ENCODE results near the gene ATP12A.
"Not testable (repeated sequence)": the region's sequence is repeated elsewhere in the genome, so short reads cannot be mapped to it uniquely, and the experiment has no call there.

The ATP12A gene

GRCh38 chr13:24724714-24725113 is 44.5 kb downstream of the ATP12A start:
- FAIRE-seq (no peak), DNase-seq (ENCODE audit: insufficient read length, low spot score) (no peak)

DNA sequence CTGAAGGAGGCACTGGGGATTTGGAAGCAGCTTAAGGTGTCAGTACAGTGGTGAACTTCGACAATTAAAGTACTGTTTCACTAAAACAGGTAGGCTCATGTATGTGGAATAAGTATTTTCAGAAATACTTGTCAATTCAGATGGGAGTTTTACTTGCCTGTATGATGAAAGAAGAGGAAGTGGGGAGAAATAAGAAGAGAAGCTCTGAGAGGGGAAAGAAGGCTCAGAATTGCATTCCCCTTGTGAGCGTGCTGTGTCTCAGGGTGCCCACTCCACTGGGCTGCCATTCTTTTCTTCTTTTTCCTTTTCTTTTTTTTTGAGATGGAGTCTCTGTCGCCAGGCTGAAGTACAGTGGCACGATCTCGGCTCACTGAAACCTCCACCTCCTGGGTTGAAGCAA is 45.2 kb downstream of the ATP12A start:
- no peak for FAIRE-seq
- no peak for DNase-seq (ENCODE audit: insufficient read length, low spot score)

DNA sequence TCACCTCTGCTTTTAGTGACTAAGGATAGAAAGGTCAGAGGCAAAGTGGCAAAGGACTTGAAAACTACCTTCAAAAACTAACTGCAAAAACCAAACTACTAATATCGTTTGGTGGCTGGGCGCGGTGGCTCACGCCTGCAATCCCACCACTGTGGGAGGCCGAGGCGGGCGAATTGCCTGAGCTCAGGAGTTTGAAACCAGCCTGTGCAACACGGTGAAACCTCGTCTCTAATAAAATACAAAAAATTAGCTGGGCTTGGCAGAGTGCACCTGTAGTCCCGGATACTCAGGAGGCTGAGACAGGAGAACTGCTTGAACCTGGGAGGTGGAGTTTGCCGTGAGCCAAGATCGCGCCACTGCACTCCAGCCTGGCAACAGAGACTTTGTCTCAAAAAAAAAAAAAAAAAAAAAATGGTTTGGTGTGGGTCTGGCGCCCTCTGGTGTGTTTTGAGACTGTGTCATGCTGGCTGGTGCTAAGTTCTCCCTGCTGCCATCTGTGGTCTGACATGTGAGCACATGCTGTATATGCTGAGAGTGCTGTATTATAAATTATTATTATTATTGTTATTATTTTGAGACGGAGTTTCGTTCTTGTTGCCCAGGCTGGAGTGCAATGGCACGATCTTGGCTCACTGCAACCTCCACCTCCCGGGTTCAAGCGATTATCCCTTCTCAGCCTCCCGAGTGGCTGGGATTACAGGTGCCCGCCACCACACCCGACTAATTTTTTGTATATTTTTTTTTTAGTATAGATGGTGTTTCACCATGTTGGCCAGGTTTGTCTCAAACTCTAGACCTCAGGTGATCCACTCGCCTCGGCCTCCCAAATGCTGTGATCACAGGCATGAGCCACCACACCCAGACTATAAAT is 47.8 kb downstream of the ATP12A start:
- FAIRE-seq (no peak), DNase-seq (ENCODE audit: insufficient read length, low spot score) (peak; percentile 54)

DNA sequence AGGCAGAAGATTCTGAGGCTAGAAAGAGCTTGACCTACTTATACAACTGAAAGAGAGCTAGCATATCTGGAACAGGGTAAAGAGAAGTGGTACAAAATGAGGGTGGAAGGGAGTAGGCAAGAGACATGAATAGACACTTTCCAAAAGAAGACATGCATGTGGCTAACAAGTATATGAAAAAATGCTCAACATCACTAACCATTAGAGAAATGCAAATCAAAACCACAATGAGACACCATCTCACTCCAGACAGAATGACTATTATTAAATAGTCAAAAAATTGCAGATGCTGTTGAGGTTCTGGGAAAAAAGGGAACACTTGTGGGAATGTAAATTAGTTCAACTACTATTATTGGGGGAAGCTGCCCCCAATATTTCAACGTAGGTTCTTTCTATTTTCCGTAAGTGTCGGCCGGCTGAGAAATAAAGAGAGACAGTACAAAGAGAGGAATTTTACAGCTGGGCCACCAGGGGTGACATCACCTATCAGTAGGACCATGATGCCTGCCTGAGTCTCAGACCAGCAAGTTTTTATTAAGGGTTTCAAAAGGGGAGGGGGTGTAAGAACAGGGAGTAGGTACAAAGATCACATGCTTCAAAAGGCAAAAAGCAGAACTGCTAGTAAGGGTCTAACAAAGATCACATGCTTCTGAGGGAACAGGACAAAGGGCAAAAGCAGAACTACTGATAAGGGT is 50.8 kb downstream of the ATP12A start:
- not testable (repeated sequence) for FAIRE-seq; DNase-seq (ENCODE audit: insufficient read length, low spot score)

DNA sequence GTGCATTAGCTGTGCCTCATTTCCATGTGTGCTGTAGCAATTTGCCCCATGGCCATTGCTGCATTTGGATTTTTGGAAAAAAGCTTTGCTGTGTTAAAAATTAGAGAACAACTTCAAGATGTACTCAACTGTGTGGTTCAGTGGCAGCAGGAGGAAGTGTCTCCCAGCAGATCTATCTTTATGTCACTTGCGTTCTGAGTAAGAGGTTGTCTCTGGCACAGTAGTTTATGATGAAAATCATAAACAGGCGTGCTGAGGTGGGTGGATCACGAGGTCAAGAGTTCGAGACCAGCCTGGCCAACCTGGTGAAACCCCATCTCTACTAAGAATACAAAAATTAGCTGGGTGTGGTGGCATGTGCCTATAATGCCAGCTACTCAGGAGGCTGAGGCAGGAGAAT is 54.7 kb downstream of the ATP12A start:
- DNase-seq (ENCODE audit: insufficient read length, low spot score) (no peak), FAIRE-seq (no peak)

DNA sequence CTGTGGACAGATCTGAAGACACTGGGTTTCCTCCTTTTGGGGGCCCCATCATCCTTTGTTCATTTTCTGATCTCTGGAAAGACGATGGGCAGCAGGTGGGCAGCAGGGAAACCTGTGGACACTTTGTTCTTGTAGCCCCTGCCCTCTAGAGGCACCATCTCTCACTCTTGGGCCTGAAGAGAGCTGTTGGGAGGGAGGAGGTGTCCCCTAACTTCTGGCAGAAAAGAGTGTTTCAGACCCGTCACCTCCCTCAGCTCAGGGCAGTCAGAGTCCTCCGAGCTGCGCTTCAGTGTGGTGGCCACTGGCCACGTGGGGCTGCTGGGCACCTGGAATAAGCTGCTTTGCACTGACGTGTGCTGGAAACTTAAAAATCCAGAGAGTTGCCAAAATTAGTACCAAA is 56.8 kb downstream of the ATP12A start:
- DNase-seq (ENCODE audit: insufficient read length, low spot score): no peak
- FAIRE-seq: no peak

DNA sequence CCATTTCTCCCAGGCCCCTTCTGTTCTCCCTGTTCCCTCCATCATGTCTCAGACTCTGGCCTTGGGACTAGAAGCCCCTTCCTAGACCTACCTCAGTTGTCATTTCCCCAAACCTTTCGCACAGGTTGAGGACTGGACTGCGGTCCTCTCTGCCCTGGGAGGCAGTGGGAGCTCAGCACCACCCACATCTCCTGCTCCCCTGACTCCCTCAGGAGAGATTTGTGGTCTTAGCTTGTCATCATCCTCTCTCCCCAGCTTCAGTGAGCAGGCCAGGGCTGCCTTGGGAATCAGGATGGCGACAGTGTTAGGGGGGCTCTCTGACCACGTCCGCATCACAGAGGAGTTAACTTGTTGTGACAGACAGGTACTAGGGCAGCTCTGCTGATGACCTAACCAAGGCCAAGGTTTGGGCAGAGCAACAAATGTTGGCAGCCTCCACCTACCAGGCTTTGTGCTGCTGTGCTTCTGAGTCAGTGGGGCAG is 58.2 kb downstream of the ATP12A start:
- DNase-seq (ENCODE audit: insufficient read length, low spot score): no peak
- FAIRE-seq: no peak

- no peak for FAIRE-seq
Observed at GRCh38 chr13:24740014-24740890, 60.0 kb downstream of the ATP12A start.

GRCh38 chr13:24741016-24741662 is 60.9 kb downstream of the ATP12A start:
- no peak for FAIRE-seq
- DNase-seq (ENCODE audit: insufficient read length, low spot score): no peak

More at GRCh38 chr13:24740014-24740890, 60.0 kb downstream of the ATP12A start:
- DNase-seq (ENCODE audit: insufficient read length, low spot score): no peak

DNA sequence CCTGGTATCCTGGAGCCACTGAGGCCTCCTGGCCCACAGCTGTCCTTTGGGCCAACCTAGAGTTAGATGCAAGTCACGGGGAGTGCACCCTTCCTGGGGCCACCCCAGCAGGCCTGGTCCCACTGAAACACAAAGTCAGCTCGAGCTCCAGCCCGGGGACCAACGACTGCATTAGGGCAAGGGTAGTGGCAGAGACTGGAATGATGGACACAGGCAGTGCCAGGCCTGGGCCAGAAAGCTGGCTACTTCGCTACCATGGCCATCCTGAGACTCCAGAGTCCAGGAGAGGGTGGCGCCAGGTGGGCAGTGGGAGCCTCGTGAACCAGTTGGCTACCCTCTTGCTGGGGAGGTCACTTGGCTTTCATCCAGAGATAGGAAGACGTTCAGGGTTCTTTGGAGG is 61.6 kb downstream of the ATP12A start:
- no peak for FAIRE-seq
- no peak for DNase-seq (ENCODE audit: insufficient read length, low spot score)

GRCh38 chr13:24742294-24742693 is 62.1 kb downstream of the ATP12A start:
- FAIRE-seq (no peak), DNase-seq (ENCODE audit: insufficient read length, low spot score) (peak; percentile 30)

DNA sequence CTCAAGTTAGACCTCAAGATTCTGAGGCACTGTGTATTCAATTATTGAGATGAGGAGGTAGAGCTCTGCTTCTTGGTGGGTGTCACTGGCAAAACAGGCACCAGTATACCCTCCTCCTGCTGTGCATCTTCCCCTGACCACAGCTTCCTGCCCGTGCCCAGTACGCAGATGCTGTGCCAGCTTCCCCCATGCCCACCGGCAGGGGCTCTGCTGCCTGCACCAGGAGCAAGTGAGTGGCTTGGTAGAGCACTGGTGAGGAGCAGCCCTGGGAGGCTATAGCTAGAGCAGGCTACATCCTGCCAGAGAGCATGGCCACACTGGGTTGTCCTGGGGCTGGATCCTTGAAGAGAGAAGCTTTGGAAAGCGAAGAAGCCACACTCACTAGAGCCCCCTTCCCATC is 62.8 kb downstream of the ATP12A start:
- FAIRE-seq (no peak), DNase-seq (ENCODE audit: insufficient read length, low spot score) (no peak)

GRCh38 chr13:24744247-24744646 is 64.0 kb downstream of the ATP12A start:
- FAIRE-seq (no peak), DNase-seq (ENCODE audit: insufficient read length, low spot score) (no peak)

GRCh38 chr13:24745516-24745860 is 65.3 kb downstream of the ATP12A start:
- DNase-seq (ENCODE audit: insufficient read length, low spot score): no peak
- FAIRE-seq: no peak

GRCh38 chr13:24745861-24746617 is 65.8 kb downstream of the ATP12A start:
- FAIRE-seq (no peak), DNase-seq (ENCODE audit: insufficient read length, low spot score) (no peak)

DNA sequence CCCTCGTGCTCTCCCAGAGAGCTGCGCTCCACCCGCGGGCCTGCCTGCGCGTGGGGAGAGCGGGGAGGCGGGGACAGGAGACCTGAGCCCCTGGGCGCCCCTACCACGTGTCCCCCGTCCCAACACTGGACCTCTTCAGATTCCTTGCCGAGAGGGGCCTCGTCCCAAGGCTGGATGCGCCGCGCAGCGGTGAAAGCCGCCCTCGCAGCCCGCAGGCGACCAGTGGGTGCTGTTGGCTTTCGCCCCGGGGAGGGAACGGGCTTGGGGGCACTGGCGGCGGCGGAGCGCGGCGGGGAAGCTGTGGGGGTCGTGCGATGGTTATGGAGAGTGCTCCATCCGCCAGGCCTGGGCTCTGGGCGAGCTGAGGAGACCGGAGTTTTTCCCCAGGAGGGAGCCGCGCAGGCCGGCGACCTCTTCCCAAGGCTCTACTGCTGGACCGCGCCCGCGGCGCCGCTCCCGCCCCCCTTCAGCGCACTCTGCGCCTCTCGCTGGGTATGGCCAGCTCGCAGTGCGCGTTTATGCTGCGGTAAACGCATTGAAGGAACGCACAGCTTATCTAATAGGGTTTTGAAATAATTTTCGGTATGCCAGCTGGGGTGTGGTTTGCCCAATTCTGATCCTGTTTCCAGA is 66.5 kb downstream of the ATP12A start:
- FAIRE-seq (no peak), DNase-seq (ENCODE audit: insufficient read length, low spot score) (no peak)

- FAIRE-seq (no peak), DNase-seq (ENCODE audit: insufficient read length, low spot score) (no peak)
Observed at GRCh38 chr13:24747248-24748060, 67.2 kb downstream of the ATP12A start.

GRCh38 chr13:24748061-24748400 is 67.8 kb downstream of the ATP12A start:
- DNase-seq (ENCODE audit: insufficient read length, low spot score) (no peak), FAIRE-seq (no peak)

GRCh38 chr13:24759197-24759596 is 79.0 kb downstream of the ATP12A start:
- DNase-seq (ENCODE audit: insufficient read length, low spot score) (no peak), FAIRE-seq (no peak)

Data from HTR-8/SVneo (cell line).